EL (cell line): ENCODE data around the gene CPEB3.
"Not testable (repeated sequence)": the region's sequence is repeated elsewhere in the genome, so short reads cannot be mapped to it uniquely, and the experiment has no call there.

Source experiments
- DNase-seq: peaks from one replicate; pipeline ENCODE4 v3.0.0-alpha.2; 2016

Gene CPEB3

GRCh38 chr10:92131275-92131820, 159.5 kb downstream of the CPEB3 start:
- DNase-seq: peak; percentile 8

DNA sequence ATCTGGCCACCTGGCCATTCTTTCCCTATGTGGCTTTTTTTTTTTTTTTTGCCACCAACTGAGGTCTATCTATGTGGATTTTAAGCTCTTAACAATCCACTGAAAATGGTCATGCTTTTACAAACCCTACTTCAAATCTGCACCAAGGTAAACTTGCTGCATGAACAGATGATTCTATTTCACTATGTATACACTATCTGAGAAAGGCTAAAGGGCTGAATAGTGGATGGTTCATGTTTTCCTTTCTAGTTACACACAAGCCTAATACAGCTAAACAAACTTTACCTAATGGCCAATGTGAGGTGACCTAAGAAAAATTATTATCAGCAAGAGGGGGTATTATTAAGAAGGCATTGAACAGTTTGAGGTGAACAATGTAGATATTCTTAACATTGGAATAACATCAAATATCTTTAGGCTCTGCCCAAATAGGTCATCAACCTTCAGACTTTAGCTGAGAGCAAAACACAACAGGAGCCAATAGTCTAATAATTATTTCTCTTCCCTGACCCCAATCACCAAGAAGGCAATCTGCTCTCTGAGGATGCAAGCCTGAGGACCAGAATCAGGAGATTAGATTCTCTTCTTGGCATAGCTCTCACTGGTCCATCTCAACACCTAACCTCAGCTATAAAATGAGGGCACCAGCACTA, 160.1 kb downstream of the CPEB3 start:
- no peak for DNase-seq

GRCh38 chr10:92126100-92126650, 164.7 kb downstream of the CPEB3 start:
- DNase-seq: peak; percentile 16

DNA sequence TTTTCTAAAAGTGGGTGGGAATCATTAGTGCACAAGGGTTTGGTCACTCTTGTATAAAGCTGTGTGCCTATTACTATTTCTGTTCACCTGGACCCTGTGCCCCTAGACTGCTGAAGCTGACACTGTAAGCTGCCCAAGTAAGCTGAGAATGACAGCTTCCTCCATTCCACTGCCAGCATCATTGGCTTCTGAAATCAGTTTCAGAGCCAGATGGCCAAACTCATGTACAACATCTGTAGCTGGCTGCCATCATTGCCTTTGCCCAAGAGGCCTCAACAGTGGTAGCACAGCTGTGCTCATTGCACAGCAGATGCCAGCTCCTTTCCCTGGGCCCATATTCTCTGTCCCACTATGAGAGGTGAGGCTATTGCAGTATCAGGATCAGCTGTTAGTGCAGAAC, 165.7 kb downstream of the CPEB3 start:
- DNase-seq: no peak

GRCh38 chr10:92124616-92125143, 166.2 kb downstream of the CPEB3 start:
- DNase-seq: peak; percentile 62

- DNase-seq: no peak
Measured at GRCh38 chr10:92124020-92124419, 166.9 kb downstream of the CPEB3 start.

DNA sequence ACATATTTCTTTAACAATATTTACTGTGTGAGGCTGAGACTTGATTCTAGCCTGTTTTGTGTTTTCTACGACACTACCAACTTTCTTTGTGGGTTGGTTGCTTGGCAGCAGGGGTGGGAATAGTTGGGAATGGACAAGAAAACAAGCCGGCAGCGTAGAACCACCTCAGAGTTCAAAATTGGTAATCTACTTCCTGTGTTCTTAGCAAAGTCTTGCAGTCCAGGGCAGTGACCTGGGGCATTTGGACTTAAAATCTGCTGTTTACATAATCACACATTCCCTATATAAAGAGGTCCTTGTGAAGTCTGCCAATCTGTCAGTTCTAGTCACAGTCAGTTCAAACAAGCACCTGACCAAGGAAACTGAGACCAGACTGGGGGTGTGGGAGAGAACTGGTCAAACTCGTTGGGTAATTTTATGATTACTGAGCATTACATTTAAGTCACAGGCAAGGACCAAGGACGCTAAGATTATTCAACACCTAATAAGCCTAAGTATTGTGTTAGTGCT, 167.9 kb downstream of the CPEB3 start:
- no peak for DNase-seq

DNA sequence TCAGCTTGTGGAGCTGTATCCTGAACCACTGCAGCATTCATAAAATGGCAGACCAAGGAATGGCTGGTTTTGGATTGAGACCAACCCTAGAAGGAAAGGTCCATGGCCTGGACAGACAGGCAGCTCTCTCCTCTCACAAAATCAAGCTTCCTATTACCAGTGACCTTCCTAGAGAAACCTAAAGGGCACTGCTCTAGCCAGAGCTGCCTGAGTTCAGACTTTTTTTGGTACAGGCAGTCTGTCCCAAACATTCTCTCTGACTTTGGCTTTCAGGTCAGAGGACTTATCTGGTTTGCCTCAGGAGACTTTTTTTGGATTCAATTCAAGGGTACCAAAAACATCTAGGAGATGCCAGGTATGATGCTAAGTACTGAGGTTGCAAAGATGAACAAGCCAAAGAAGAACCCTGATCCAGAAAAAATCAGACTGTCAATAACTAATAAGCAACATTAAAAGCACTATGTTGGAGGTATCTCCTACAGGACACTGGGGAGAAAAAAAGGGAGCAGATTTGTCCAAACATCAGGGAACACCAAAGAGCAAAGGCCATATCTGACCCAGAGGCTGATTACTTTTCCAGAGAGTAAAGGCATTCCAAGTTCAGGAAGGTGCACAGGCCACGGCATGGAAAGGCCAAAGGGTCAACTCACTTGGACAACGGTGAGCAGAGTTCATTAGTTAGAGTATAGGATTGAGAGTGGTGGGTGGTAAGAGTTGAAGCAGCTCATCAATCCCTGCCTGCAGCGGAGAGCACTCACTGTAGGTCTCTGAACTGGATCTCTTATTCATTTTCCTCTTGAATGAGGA, 169.0 kb downstream of the CPEB3 start:
- no peak for DNase-seq

GRCh38 chr10:92119340-92119739, 171.5 kb downstream of the CPEB3 start:
- DNase-seq: no peak

DNA sequence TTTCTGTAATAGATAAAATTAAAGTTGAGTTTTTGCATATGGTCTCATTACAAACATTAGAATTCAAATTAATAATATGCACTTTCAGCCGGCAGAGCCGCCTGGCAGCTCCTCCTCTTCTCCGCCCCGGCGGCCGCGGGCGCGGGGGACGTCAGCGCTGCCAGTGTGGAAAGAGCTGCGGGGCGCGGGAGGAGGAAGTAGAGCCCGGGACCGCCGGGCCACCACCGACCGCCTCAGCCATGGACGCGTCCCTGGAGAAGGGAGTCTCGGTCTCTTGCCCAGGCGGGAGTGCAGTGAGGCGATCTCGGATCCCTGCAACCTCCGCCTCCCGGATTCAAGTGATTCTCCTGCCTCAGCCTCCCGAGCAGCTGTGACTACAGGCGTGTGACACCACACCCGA, 176.0 kb downstream of the CPEB3 start:
- DNase-seq: not testable (repeated sequence)

- no peak for DNase-seq
Measured at GRCh38 chr10:92113911-92114600, 176.8 kb downstream of the CPEB3 start.

GRCh38 chr10:92112462-92112861, 178.4 kb downstream of the CPEB3 start:
- no peak for DNase-seq

- DNase-seq: no peak
Measured at GRCh38 chr10:92111336-92111939, 179.4 kb downstream of the CPEB3 start.

- peak; percentile 41 for DNase-seq
Measured at GRCh38 chr10:92110039-92110794, 180.7 kb downstream of the CPEB3 start.

GRCh38 chr10:92108747-92109146, 182.1 kb downstream of the CPEB3 start:
- DNase-seq: no peak

DNA sequence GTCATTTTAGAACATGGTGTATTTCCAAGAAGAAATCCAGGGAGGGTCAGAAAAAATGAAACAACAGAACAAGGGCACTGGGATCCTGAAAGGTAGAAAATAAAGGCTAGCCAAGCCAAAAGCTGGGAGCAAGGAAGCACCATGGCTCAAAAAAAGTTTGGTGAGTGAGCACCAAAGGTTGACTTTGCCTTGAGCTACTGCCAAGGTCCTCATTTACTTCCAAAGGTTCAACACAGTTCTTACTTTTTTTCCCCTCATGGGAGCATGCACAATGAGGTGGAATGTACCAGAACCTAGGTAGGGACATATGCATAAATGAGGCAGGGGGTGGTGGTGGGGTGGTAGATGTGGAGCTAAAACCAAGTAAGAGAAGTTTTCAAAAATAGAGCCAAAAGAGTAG, 182.8 kb downstream of the CPEB3 start:
- DNase-seq: no peak

DNA sequence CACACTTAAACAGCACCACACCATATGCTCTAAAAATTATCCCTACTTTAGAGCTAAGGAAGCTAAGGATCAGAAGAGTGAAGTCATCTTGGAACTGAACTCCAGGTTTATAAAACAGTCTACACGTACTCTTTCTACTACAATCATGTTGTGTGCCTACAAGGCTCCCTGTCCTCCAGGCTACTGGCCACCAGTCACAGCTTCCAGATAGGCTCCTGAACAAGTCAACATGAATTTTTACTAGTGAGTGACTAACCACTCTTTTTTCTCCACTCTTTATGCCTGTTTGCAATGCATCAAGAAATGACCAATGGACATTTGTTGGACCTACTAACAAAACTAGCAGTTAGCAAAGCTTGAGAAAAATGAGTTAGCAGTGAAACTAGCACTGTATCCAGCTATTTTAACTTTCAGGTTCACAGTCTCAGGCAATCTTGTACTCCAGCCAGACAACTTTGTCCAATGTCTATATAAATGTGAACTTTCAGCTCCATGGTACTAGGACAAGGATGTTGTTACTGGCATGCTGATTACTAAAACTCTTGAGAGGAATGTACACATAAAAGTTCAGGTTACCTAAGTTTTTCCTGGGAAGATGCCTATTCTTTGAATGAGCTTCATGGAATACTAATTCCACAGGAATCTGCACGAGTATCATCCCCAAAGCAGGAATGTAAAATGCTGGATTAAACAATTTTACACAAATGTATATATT, 187.3 kb downstream of the CPEB3 start:
- DNase-seq: peak; percentile 11

DNA sequence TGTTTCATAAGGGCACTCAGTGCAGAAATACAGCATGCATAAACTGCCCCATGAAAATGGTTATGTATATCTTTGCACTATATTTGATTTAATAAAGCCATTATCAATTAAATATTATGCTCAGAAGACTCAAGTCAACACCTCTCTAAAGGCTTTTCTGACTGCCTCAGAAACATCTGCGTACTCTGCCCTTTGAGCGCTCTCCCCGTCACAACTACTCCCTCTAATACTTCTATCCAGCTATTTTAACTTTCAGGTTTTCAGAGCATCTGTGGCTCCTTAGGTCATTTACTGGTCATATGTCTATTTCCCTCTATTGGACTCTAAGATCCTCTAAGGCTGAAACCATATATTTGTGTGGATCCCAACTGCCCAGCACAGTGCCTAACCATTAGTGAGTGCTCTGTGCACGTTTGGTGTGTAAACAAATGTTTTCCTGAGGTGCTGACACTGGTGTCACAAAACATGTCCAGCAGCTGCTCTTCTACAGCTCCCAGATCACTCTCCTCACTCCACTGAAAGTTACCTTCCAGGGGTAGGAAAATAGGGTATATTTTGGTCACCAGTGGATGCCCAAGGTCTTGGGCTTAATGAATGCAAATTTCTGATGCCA, 188.2 kb downstream of the CPEB3 start:
- no peak for DNase-seq

DNA sequence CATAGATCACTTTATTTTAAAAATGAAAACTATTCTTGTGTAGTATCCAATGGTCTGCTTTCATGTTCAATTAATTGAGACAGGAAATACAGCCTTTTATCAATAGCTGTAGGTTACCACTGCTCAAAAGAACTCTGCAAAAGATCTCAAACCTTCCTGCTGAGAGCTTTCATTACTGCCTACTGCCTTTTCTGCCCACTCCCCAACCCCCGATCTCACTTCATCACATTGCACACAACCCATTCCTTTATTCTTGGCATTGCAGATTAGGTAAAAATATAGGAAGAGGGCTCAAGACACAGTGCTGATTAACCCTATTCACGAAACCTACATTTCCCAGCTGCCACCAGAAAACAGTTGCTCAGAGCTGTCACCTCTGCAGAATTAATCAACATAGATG, 195.9 kb downstream of the CPEB3 start:
- DNase-seq: no peak

- DNase-seq: no peak
Measured at GRCh38 chr10:92091965-92092364, 198.9 kb downstream of the CPEB3 start.
